ENCODE measurements around the gene NPIPB8. TPM values are rescaled to one million over a fixed set of nuclear protein-coding genes. Genes with fewer than 3 reads are reported as not detected.
"Not testable (repeated sequence)": the region's sequence is repeated elsewhere in the genome, so short reads cannot be mapped to it uniquely, and the experiment has no call there.

Gene NPIPB8
- total RNA-seq (1 to 10 TPM in 2 of 5 donors, under 1 TPM in 1, not detected in 2; 0.76 to 3.7 (median 2.1) TPM), total RNA-seq (0 to 0.60 (median 0.22) reads per million in 29 experiments)
- 1.3 TPM for total RNA-seq (2013)

- H3K36me3 ChIP-seq (ENCODE audit: control insufficient read depth in 2 of 2, extremely low read depth in 1 of 2, insufficient read depth in 1 of 2, low read length in 1 of 2); H3K4me1 Mint-ChIP-seq; ATAC-seq (replicated peaks in 1 of 4); POLR2A ChIA-PET; CTCF ChIA-PET; H3K4me3 ChIP-seq (ENCODE audit: control insufficient read depth in 1 of 2, extremely low read depth in 1 of 2, low read length in 1 of 2); H3K27ac ChIP-seq (ENCODE audit: low read length); H3K27me3 ChIP-seq (replicated peaks in 1 of 2; ENCODE audit: control insufficient read depth in 2 of 2, extremely low read depth in 1 of 2, insufficient read depth in 2 of 2, low read length in 1 of 2); H3K9me3 ChIP-seq; H3K36me3 Mint-ChIP-seq; H3K27me3 Mint-ChIP-seq; H3K4me3 Mint-ChIP-seq; DNase-seq; H3K9me3 Mint-ChIP-seq; H3K4me1 ChIP-seq (ENCODE audit: control insufficient read depth in 1 of 2, extremely low read depth in 1 of 2, insufficient read depth in 2 of 2, low read length in 2 of 2); H3K27ac Mint-ChIP-seq: not testable (repeated sequence)
- WGBS (ENCODE audit: insufficient coverage) = no CpG with 5 or more reads among the region's 1 CpG
Measured at GRCh38 chr16:28637765-28638164, at the start of gene NPIPB8. TSS of gene NPIPB8 (plus strand) at chr16:28638065. CDS start at chr16:28638361, 296 bp downstream.

- CTCF ChIA-PET = no interaction called here
- H3K4me3 Mint-ChIP-seq = no peak overlapping the region
- peaks cover 44% of the 10 kb centered on the region for H3K36me3 Mint-ChIP-seq
- DNase-seq (no peak), ATAC-seq (replicated peaks in 1 of 4) (no peak)
- H3K4me1 ChIP-seq (ENCODE audit: control insufficient read depth in 1 of 2, extremely low read depth in 1 of 2, insufficient read depth in 2 of 2, low read length in 2 of 2) = no peaks in the 10 kb centered on the region
- 87% methylated on average over 3 of the region's 8 CpGs for WGBS (ENCODE audit: insufficient coverage)
- no peaks in the 10 kb centered on the region for H3K27me3 Mint-ChIP-seq
- no peaks in the 10 kb centered on the region for H3K4me1 Mint-ChIP-seq
- no peak overlapping the region for H3K27ac ChIP-seq (ENCODE audit: low read length)
- H3K27me3 ChIP-seq (replicated peaks in 1 of 2; ENCODE audit: control insufficient read depth in 2 of 2, extremely low read depth in 1 of 2, insufficient read depth in 2 of 2, low read length in 1 of 2) = no peaks in the 10 kb centered on the region
- no peaks in the 10 kb centered on the region for H3K9me3 Mint-ChIP-seq
- H3K36me3 ChIP-seq (ENCODE audit: control insufficient read depth in 2 of 2, extremely low read depth in 1 of 2, insufficient read depth in 1 of 2, low read length in 1 of 2) = peaks cover 16 to 61% of the 10 kb centered on the region in 2 donors
- H3K27ac Mint-ChIP-seq = no peak overlapping the region
- H3K4me3 ChIP-seq (ENCODE audit: control insufficient read depth in 1 of 2, extremely low read depth in 1 of 2, low read length in 1 of 2) = no peak overlapping the region
- no peaks in the 10 kb centered on the region for H3K9me3 ChIP-seq
- POLR2A ChIA-PET = no interaction called here
Measured at GRCh38 chr16:28589069-28589468, 48.8 kb upstream of the NPIPB8 start.

DNA sequence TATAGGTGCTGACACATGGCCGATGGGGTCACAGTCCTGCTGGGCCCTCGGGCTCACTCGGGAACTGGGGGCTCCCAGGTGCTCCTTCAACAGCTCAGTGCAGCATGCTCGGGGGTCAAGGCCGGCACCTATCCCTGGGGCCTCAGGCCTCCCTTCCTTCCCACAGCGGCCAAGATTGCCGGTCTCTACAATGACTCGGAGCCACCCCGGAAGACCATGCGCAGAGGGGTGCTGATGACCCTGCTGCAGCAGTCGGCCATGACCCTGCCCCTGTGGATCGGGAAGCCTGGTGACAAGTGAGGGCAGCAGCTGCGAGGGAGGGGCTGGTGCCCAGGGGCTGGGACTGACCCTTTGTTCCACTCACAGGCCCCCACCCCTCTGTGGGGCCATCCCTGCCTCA, 47.9 kb upstream of the NPIPB8 start:
- 94% methylated on average over 13 of the region's 13 CpGs for WGBS (ENCODE audit: insufficient coverage)
- no peak overlapping the region for H3K4me3 ChIP-seq (ENCODE audit: control insufficient read depth in 1 of 2, extremely low read depth in 1 of 2, low read length in 1 of 2)
- H3K36me3 ChIP-seq (ENCODE audit: control insufficient read depth in 2 of 2, extremely low read depth in 1 of 2, insufficient read depth in 1 of 2, low read length in 1 of 2) = peaks cover 16 to 56% of the 10 kb centered on the region in 2 donors
- no peak overlapping the region for H3K27ac ChIP-seq (ENCODE audit: low read length)
- Mint-ChIP-seq H3K27me3 (no peaks in the 10 kb centered on the region), H3K9me3 (no peaks in the 10 kb centered on the region), H3K36me3 (peaks cover 40% of the 10 kb centered on the region), H3K27ac (no peak overlapping the region), H3K4me3 (no peak overlapping the region), H3K4me1 (no peaks in the 10 kb centered on the region)
- no peak for ATAC-seq (replicated peaks in 1 of 4)
- POLR2A ChIA-PET = no interaction called here
- CTCF ChIA-PET = no interaction called here
- no peaks in the 10 kb centered on the region for H3K4me1 ChIP-seq (ENCODE audit: control insufficient read depth in 1 of 2, extremely low read depth in 1 of 2, insufficient read depth in 2 of 2, low read length in 2 of 2)
- no peaks in the 10 kb centered on the region for H3K9me3 ChIP-seq
- H3K27me3 ChIP-seq (replicated peaks in 1 of 2; ENCODE audit: control insufficient read depth in 2 of 2, extremely low read depth in 1 of 2, insufficient read depth in 2 of 2, low read length in 1 of 2) = no peaks in the 10 kb centered on the region
- DNase-seq = no peak

DNA sequence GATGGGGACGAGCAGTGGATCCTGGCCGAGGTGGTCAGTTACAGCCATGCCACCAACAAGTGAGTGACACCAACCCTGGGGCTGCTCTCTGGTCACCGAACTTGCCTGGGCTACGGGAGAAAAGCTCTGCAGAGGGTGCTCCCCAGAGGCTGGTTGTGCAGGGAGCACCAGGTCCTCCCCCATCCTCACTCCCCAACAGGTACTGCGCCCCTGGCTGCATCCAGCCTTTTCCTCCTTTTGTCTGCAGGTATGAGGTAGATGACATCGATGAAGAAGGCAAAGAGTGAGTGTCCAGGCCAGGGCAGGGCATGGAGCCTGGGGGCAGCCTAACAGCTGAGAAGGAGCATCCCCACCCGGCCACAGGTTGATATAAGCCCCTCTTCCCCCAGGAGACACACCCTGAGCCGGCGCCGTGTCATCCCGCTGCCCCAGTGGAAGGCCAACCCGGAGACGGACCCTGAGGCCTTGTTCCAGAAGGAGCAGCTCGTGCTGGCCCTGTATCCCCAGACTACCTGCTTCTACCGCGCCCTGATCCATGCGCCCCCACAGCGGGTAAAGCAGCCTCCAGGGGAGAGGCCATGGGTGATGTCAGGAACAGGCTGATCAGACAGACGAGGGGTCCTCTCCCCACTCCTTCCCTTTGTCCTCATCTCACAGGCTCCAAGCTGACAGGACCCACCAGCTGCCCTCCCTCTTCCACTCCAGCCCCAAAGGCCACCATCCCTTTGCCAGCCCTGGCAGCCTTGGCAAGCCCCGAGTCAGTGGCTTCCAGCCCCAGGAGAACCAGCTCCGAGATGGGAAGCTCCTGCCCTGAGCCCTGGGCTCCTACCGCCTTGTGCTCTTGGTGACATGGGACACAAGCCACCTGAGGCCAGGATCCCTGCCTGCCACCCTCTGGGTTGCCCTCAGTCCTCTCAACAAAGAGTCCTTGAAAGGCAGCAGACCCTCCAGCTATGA, 47.2 kb upstream of the NPIPB8 start:
- H3K9me3 ChIP-seq = no peaks in the 10 kb centered on the region
- no peak for DNase-seq
- H3K36me3 Mint-ChIP-seq = peaks cover 36% of the 10 kb centered on the region
- ChIA-PET CTCF (no interaction called here), POLR2A (no interaction called here)
- H3K4me1 ChIP-seq (ENCODE audit: control insufficient read depth in 1 of 2, extremely low read depth in 1 of 2, insufficient read depth in 2 of 2, low read length in 2 of 2) = no peaks in the 10 kb centered on the region
- 96% methylated on average over 15 of the region's 22 CpGs for WGBS (ENCODE audit: insufficient coverage)
- H3K36me3 ChIP-seq (ENCODE audit: control insufficient read depth in 2 of 2, extremely low read depth in 1 of 2, insufficient read depth in 1 of 2, low read length in 1 of 2) = peaks cover 14 to 50% of the 10 kb centered on the region in 2 donors
- H3K27ac ChIP-seq (ENCODE audit: low read length) = no peak overlapping the region
- no peak overlapping the region for H3K4me3 ChIP-seq (ENCODE audit: control insufficient read depth in 1 of 2, extremely low read depth in 1 of 2, low read length in 1 of 2)
- H3K9me3 Mint-ChIP-seq = no peaks in the 10 kb centered on the region
- no peaks in the 10 kb centered on the region for H3K4me1 Mint-ChIP-seq
- no peaks in the 10 kb centered on the region for H3K27me3 ChIP-seq (replicated peaks in 1 of 2; ENCODE audit: control insufficient read depth in 2 of 2, extremely low read depth in 1 of 2, insufficient read depth in 2 of 2, low read length in 1 of 2)
- ATAC-seq (replicated peaks in 1 of 4) = no peak
- H3K4me3 Mint-ChIP-seq = no peak overlapping the region
- no peak overlapping the region for H3K27ac Mint-ChIP-seq
- H3K27me3 Mint-ChIP-seq = no peaks in the 10 kb centered on the region

GRCh38 chr16:28591355-28591754, 46.5 kb upstream of the NPIPB8 start:
- Mint-ChIP-seq H3K4me1 (no peaks in the 10 kb centered on the region), H3K36me3 (peaks cover 36% of the 10 kb centered on the region), H3K9me3 (no peaks in the 10 kb centered on the region), H3K27ac (no peak overlapping the region), H3K4me3 (no peak overlapping the region), H3K27me3 (no peaks in the 10 kb centered on the region)
- peaks cover 8 to 45% of the 10 kb centered on the region in 2 donors for H3K36me3 ChIP-seq (ENCODE audit: control insufficient read depth in 2 of 2, extremely low read depth in 1 of 2, insufficient read depth in 1 of 2, low read length in 1 of 2)
- H3K4me3 ChIP-seq (ENCODE audit: control insufficient read depth in 1 of 2, extremely low read depth in 1 of 2, low read length in 1 of 2) = no peak overlapping the region
- no peaks in the 10 kb centered on the region for H3K9me3 ChIP-seq
- no peak for DNase-seq
- no peak for ATAC-seq (replicated peaks in 1 of 4)
- ChIA-PET POLR2A (no interaction called here), CTCF (no interaction called here)
- no peaks in the 10 kb centered on the region for H3K27me3 ChIP-seq (replicated peaks in 1 of 2; ENCODE audit: control insufficient read depth in 2 of 2, extremely low read depth in 1 of 2, insufficient read depth in 2 of 2, low read length in 1 of 2)
- H3K4me1 ChIP-seq (ENCODE audit: control insufficient read depth in 1 of 2, extremely low read depth in 1 of 2, insufficient read depth in 2 of 2, low read length in 2 of 2) = no peaks in the 10 kb centered on the region
- 93% methylated on average over 5 of the region's 6 CpGs for WGBS (ENCODE audit: insufficient coverage)
- H3K27ac ChIP-seq (ENCODE audit: low read length) = no peak overlapping the region

DNA sequence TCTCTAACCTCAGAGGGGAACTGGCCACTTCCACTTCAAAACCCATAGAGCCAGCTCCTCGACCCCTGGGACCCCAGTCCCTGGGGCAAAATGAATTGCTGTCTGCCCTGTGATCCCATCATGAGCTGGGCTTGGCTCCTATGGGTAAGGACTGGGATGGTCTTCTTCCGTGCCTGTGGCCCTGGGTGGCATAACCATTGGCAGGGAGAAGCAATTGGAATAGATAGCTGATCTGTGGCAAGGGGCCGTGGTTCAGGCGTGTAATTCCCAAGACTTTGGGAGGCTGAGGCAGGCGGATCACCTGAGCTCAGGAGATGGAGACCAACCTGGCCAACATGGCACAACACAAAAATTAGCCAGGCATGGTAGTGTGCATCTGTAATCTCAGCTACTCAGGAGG, 45.4 kb upstream of the NPIPB8 start:
- H3K27me3 ChIP-seq (replicated peaks in 1 of 2; ENCODE audit: control insufficient read depth in 2 of 2, extremely low read depth in 1 of 2, insufficient read depth in 2 of 2, low read length in 1 of 2) = no peaks in the 10 kb centered on the region
- no peaks in the 10 kb centered on the region for H3K9me3 Mint-ChIP-seq
- peaks cover 7 to 34% of the 10 kb centered on the region in 2 donors for H3K36me3 ChIP-seq (ENCODE audit: control insufficient read depth in 2 of 2, extremely low read depth in 1 of 2, insufficient read depth in 1 of 2, low read length in 1 of 2)
- no peaks in the 10 kb centered on the region for H3K27me3 Mint-ChIP-seq
- H3K27ac ChIP-seq (ENCODE audit: low read length) = no peak overlapping the region
- peaks cover 0 to 2% of the 10 kb centered on the region in 2 experiments for H3K4me1 ChIP-seq (ENCODE audit: control insufficient read depth in 1 of 2, extremely low read depth in 1 of 2, insufficient read depth in 2 of 2, low read length in 2 of 2)
- peak overlapping the region in 1 of 2 donors; percentile 66 for H3K27ac Mint-ChIP-seq
- no peaks in the 10 kb centered on the region for H3K9me3 ChIP-seq
- WGBS (ENCODE audit: insufficient coverage) = 100% methylated on average over 4 of the region's 5 CpGs
- CTCF ChIA-PET = no interaction called here
- no peaks in the 10 kb centered on the region for H3K4me1 Mint-ChIP-seq
- POLR2A ChIA-PET = no interaction called here
- H3K4me3 ChIP-seq (ENCODE audit: control insufficient read depth in 1 of 2, extremely low read depth in 1 of 2, low read length in 1 of 2) = no peak overlapping the region
- ATAC-seq (replicated peaks in 1 of 4) = no peak
- DNase-seq = no peak
- H3K4me3 Mint-ChIP-seq = no peak overlapping the region
- H3K36me3 Mint-ChIP-seq = peaks cover 27% of the 10 kb centered on the region

Measured in T-cell (primary cell).